Activated CD8-positive, alpha-beta memory T cell treated with anti-CD3 and anti-CD28 coated beads for 24 hours (primary cell): ENCODE results near the gene CCNJL.

Source experiments
- DNase-seq: peaks from one replicate; pipeline ENCODE4 v3.0.0-alpha.2; 2020

The CCNJL gene

GRCh38 chr5:160289721-160290120 lies 22.6 kb downstream of the CCNJL start:
- no peak for DNase-seq

- DNase-seq: no peak
Observed at GRCh38 chr5:160289356-160289651, 23.1 kb downstream of the CCNJL start.

- no peak for DNase-seq
Observed at GRCh38 chr5:160287378-160288051, 24.8 kb downstream of the CCNJL start.

- DNase-seq: no peak
Observed at GRCh38 chr5:160286947-160287346, 25.4 kb downstream of the CCNJL start.

- DNase-seq: no peak
Observed at GRCh38 chr5:160285316-160285715, 27.0 kb downstream of the CCNJL start.

GRCh38 chr5:160284291-160284873 lies 28.0 kb downstream of the CCNJL start:
- DNase-seq: no peak

- no peak for DNase-seq
Observed at GRCh38 chr5:160281275-160281674, 31.1 kb downstream of the CCNJL start.

- DNase-seq: no peak
Observed at GRCh38 chr5:160280384-160281095, 31.8 kb downstream of the CCNJL start.

- no peak for DNase-seq
Observed at GRCh38 chr5:160278343-160278742, 34.0 kb downstream of the CCNJL start.

GRCh38 chr5:160274483-160274931 lies 37.9 kb downstream of the CCNJL start:
- no peak for DNase-seq

GRCh38 chr5:160272889-160273288 lies 39.5 kb downstream of the CCNJL start:
- no peak for DNase-seq

- DNase-seq: no peak
Observed at GRCh38 chr5:160272264-160272663, 40.1 kb downstream of the CCNJL start.

- DNase-seq: no peak
Observed at GRCh38 chr5:160271836-160272235, 40.5 kb downstream of the CCNJL start.

GRCh38 chr5:160271396-160271795 lies 41.0 kb downstream of the CCNJL start:
- DNase-seq: no peak

GRCh38 chr5:160270704-160271103 lies 41.7 kb downstream of the CCNJL start:
- DNase-seq: no peak

- DNase-seq: no peak
Observed at GRCh38 chr5:160269017-160269416, 43.3 kb downstream of the CCNJL start.

- no peak for DNase-seq
Observed at GRCh38 chr5:160268121-160268520, 44.2 kb downstream of the CCNJL start.

GRCh38 chr5:160266752-160267345 lies 45.5 kb downstream of the CCNJL start:
- no peak for DNase-seq

GRCh38 chr5:160266044-160266443 lies 46.3 kb downstream of the CCNJL start:
- DNase-seq: no peak

GRCh38 chr5:160263326-160263855 lies 49.0 kb downstream of the CCNJL start:
- DNase-seq: no peak

- no peak for DNase-seq
Observed at GRCh38 chr5:160262151-160263074, 50.0 kb downstream of the CCNJL start.
